GM23338 (cell line): ENCODE measurements around the gene TXNDC9.

ENCODE experiments used
- CREB1 ChIP-seq: fragments of 250-450 bp; sonication (Bioruptor Pico); IDR thresholded peaks from 2 replicates; pipeline ENCODE4 v1.5.0; 2020; ENCODE audit warnings: low read depth, mild to moderate bottlenecking, moderate library complexity
- CTCF ChIP-seq, 2 experiments: fragments of 200-600 bp in 1 of 2; sonication (generic) in 1 of 2; conservative IDR thresholded peaks; 2 replicates each; pipeline versions ENCODE4 v1.5.1 to v1.6.1; 2016 to 2017; ENCODE audit warnings: antibody characterized with exemption in 2 of 2, low read depth in 2 of 2, mild to moderate bottlenecking in 2 of 2, moderate library complexity in 1 of 2
- ETS1 ChIP-seq: IDR thresholded peaks from 2 replicates; pipeline ENCODE4 v1.6.1; 2016; ENCODE audit warnings: antibody characterized with exemption
- EZH2 ChIP-seq: fragments of 200-600 bp; sonication (generic); IDR thresholded peaks from one replicate; pipeline ENCODE4 v1.8.0; 2017; ENCODE audit warnings: antibody characterized with exemption, mild to moderate bottlenecking, low read depth; ENCODE audit not compliant: unreplicated experiment
- EZH2phosphoT487 ChIP-seq: fragments of 200-600 bp; sonication (generic); IDR thresholded peaks from one replicate; pipeline ENCODE4 v1.8.1; 2018; ENCODE audit warnings: antibody characterized with exemption; ENCODE audit not compliant: unreplicated experiment
- JUNB ChIP-seq: IDR thresholded peaks from one replicate; pipeline ENCODE4 v1.6.1; 2016; ENCODE audit warnings: antibody characterized with exemption; ENCODE audit not compliant: unreplicated experiment
- NANOG ChIP-seq: IDR thresholded peaks from 2 replicates; pipeline ENCODE4 v1.6.1; 2016; ENCODE audit warnings: antibody characterized with exemption, borderline replicate concordance
- POLR2AphosphoS5 ChIP-seq: IDR thresholded peaks from 2 replicates; pipeline ENCODE4 v1.6.1; 2016; ENCODE audit warnings: antibody characterized with exemption, low read depth
- REST ChIP-seq: IDR thresholded peaks from one replicate; pipeline ENCODE4 v1.6.1; 2018; ENCODE audit warnings: antibody characterized with exemption; ENCODE audit not compliant: unreplicated experiment
- STAT1 ChIP-seq: IDR thresholded peaks from one replicate; pipeline ENCODE4 v1.6.1; 2016; ENCODE audit warnings: antibody characterized with exemption; ENCODE audit not compliant: unreplicated experiment
- ZNF114 ChIP-seq: fragments of 250-450 bp; sonication (Bioruptor Pico); IDR thresholded peaks from 2 replicates; pipeline ENCODE4 v1.5.0; 2020; ENCODE audit warnings: mild to moderate bottlenecking, moderate library complexity
- ZNF331 ChIP-seq: fragments of 250-450 bp; sonication (Bioruptor Pico); IDR thresholded peaks from 2 replicates; pipeline ENCODE4 v1.5.0; 2020; ENCODE audit warnings: low read depth, mild to moderate bottlenecking, moderate library complexity
- ZNF462 ChIP-seq: fragments of 250-450 bp; sonication (Bioruptor Pico); IDR thresholded peaks from 2 replicates; pipeline ENCODE4 v1.5.0; 2020; ENCODE audit warnings: mild to moderate bottlenecking, moderate library complexity

GRCh38 chr2:99336804-99337112 lies 625 bp upstream of the TXNDC9 start:
- TF ChIP-seq CTCF (conservative IDR thresholded peaks at IDR 0.05; ENCODE audit: low read depth in 2 of 2) (no peak), REST (no peak), EZH2 (no peak), STAT1 (no peak), POLR2AphosphoS5 (no peak), CREB1 (no peak), JUNB (no peak), EZH2phosphoT487 (no peak), ZNF114 (CRISPR knock-in tag) (no peak), NANOG (no peak), ETS1 (no peak), ZNF462 (no peak), ZNF331 (CRISPR knock-in tag) (no peak)
